MCF 10A (cell line): ENCODE data around the gene PTPRN2. TPM values are rescaled to one million over a fixed set of nuclear protein-coding genes. Genes with fewer than 3 reads are reported as not detected.

ENCODE experiments used
- BruUV-seq: library from RNA; stranded (reverse); fragments of 400-500 nt; replicated peaks from 2 replicates; lab custom pipeline; 2021; lab: Mats Ljungman, UMichigan
- CTCF ChIA-PET: fragments of 300-600 bp; sonication (Branson Sonifier 250); formaldehyde crosslinking; extraction: SDS; loops from one replicate; lab custom pipeline; 2021; ENCODE audit warnings: antibody characterized with exemption, inconsistent platforms; lab: Yijun Ruan, JAX
- POLR2A ChIA-PET: fragments of 300-600, 350-650 bp; sonication (Branson Sonifier 250); formaldehyde crosslinking; extraction: SDS; loops from one replicate; lab custom pipeline; 2020; ENCODE audit warnings: antibody characterized with exemption, inconsistent platforms; lab: Yijun Ruan, JAX
- DNase-seq: peaks from one replicate; pipeline ENCODE4 v3.0.0-alpha.2; 2018; ENCODE audit not compliant: unreplicated experiment
- H3K27ac Mint-ChIP-seq: one replicate; pipeline ENCODE4 v1.8.0; 2022; ENCODE audit warnings: mild to moderate bottlenecking, low read depth, mixed read lengths; ENCODE audit not compliant: unreplicated experiment
- H3K27me3 Mint-ChIP-seq: one replicate; pipeline ENCODE4 v1.8.0; 2022; ENCODE audit warnings: mixed read lengths; ENCODE audit not compliant: insufficient read depth, unreplicated experiment
- H3K36me3 Mint-ChIP-seq: one replicate; pipeline ENCODE4 v1.8.0; 2022; ENCODE audit warnings: mild to moderate bottlenecking, moderate library complexity, mixed read lengths; ENCODE audit not compliant: insufficient read depth, unreplicated experiment
- H3K4me1 Mint-ChIP-seq: one replicate; pipeline ENCODE4 v1.8.0; 2022; ENCODE audit warnings: mixed read lengths; ENCODE audit not compliant: insufficient read depth, unreplicated experiment
- H3K4me3 Mint-ChIP-seq: one replicate; pipeline ENCODE4 v1.8.0; 2022; ENCODE audit warnings: mild to moderate bottlenecking, moderate library complexity, mixed read lengths; ENCODE audit not compliant: unreplicated experiment
- H3K9me3 Mint-ChIP-seq: one replicate; pipeline ENCODE4 v1.8.0; 2022; ENCODE audit warnings: mixed read lengths; ENCODE audit not compliant: unreplicated experiment
- CTCF ChIP-seq: fragments of 200-600 bp; IDR thresholded peaks from one replicate; pipeline ENCODE4 v1.8.0; 2022; ENCODE audit warnings: antibody characterized with exemption, mild to moderate bottlenecking; ENCODE audit not compliant: unreplicated experiment
- intact Hi-C: fragments of 100-400 bp; cut with micrococcal nuclease; formaldehyde crosslinking; loops from 2 replicates; pipeline ENCODE4 v1.14.1; 2022
- total RNA-seq: library from RNA; stranded (reverse); gene quantifications from 2 replicates; pipeline ENCODE4 v1.2.3, GENCODE V29; 2022

Gene PTPRN2
- total RNA-seq, 1 experiment from 2014 or later = 4.5 TPM

GRCh38 chr7:157743781-157744525, 843.7 kb downstream of the PTPRN2 start:
- peaks cover 17% of the 10 kb centered on the region for H3K9me3 Mint-ChIP-seq
- POLR2A ChIA-PET = no interaction called here
- CTCF ChIA-PET = no interaction called here

DNA sequence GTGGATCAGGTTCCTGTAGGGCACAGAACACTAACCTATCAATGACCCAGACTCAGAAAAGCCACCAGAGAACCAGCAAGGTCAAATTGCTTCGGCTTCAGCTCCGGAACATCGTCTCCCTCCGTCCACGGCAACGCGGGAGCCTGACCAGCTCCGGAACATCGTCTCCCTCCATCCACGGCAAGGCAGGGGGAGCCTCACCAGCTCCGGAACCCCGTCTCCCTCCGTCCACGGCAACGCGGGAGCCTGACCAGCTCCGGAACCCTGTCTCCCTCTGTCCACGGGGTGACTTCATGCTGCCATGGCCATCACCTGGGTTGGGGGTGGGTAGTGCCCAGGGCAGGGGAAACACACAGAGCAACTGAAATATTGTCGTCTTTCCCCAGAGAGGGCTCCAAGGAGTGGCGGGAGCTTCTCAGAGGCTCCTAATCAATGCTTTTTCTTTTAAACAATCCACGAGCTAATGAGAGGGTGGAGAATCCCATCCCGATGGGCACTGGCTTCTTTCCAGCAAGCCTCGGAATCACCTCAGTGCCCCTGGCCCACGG, 847.3 kb downstream of the PTPRN2 start:
- no peak overlapping the region for H3K4me3 Mint-ChIP-seq
- BruUV-seq = no TSS peak
- H3K27me3 Mint-ChIP-seq = no peaks in the 10 kb centered on the region
- DNase-seq = no peak
- POLR2A ChIA-PET = no interaction called here
- H3K27ac Mint-ChIP-seq = no peak overlapping the region
- peaks cover 17% of the 10 kb centered on the region for H3K9me3 Mint-ChIP-seq
- intact Hi-C loops = no loop called here
- TF ChIP-seq CTCF = no peak
- no peaks in the 10 kb centered on the region for H3K4me1 Mint-ChIP-seq
- H3K36me3 Mint-ChIP-seq = no peaks in the 10 kb centered on the region
- CTCF ChIA-PET = no interaction called here

More at GRCh38 chr7:157743781-157744525, 843.7 kb downstream of the PTPRN2 start:
- DNase-seq = no peak
- BruUV-seq = no TSS peak
- H3K36me3 Mint-ChIP-seq = no peaks in the 10 kb centered on the region
- no peak for TF ChIP-seq CTCF
- H3K4me3 Mint-ChIP-seq = no peak overlapping the region
- intact Hi-C loops = no loop called here
- H3K27ac Mint-ChIP-seq = no peak overlapping the region
- H3K4me1 Mint-ChIP-seq = no peaks in the 10 kb centered on the region
- no peaks in the 10 kb centered on the region for H3K27me3 Mint-ChIP-seq

DNA sequence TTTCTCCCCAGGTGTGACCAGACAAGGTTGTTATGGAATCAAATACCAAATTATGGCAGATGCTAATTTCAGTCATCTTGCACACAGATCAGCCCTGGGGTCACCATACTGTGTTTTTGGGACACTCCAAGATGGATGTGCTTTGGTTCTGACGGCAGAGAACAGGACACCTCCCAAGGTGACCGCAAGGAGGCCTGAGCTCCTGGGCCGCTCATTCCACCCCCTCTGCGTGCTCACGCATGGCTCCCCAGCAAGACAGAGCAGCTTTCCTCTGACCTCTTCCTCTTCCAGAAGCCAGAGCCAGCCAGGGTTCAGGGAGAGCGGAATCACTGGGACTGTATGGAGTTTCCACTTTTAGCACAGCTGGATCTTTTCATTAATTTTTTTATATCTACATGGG, 848.0 kb downstream of the PTPRN2 start:
- Mint-ChIP-seq H3K4me3 (no peak overlapping the region), H3K9me3 (peaks cover 17% of the 10 kb centered on the region), H3K27ac (no peak overlapping the region), H3K36me3 (no peaks in the 10 kb centered on the region), H3K4me1 (no peaks in the 10 kb centered on the region), H3K27me3 (no peaks in the 10 kb centered on the region)
- ChIA-PET POLR2A (no interaction called here), CTCF (no interaction called here)
- intact Hi-C loops = no loop called here
- no TSS peak for BruUV-seq
- DNase-seq = no peak
- no peak for TF ChIP-seq CTCF

GRCh38 chr7:157739031-157739430, 848.6 kb downstream of the PTPRN2 start:
- H3K9me3 Mint-ChIP-seq = peaks cover 19% of the 10 kb centered on the region
- TF ChIP-seq CTCF = no peak
- H3K4me3 Mint-ChIP-seq = no peak overlapping the region
- ChIA-PET POLR2A (interaction anchor here (0.5 kb wide), 1 partner anchor 846 kb away, joined by 4 read pairs; the partner anchor contains the start of gene LMBR1), CTCF (no interaction called here)
- no TSS peak for BruUV-seq
- no peak overlapping the region for H3K27ac Mint-ChIP-seq
- no peaks in the 10 kb centered on the region for H3K4me1 Mint-ChIP-seq
- intact Hi-C loops = no loop called here
- H3K27me3 Mint-ChIP-seq = no peaks in the 10 kb centered on the region
- H3K36me3 Mint-ChIP-seq = no peaks in the 10 kb centered on the region
- DNase-seq = no peak
